SK-N-SH treated with all-trans-retinoic acid at 6 μM for 48 hours (cell line): Measurements from ENCODE around the gene EGR1.

Source experiments
- ATAC-seq: fragments of 200-7000 bp; cut with Tn5 transposase; 3 replicates; pipeline ENCODE4 v1.9.1; 2020; ENCODE audit warnings: mild to moderate bottlenecking, moderate library complexity
- ARNTL ChIP-seq: fragments of 450-650 bp; formaldehyde crosslinking; IDR thresholded peaks from 2 replicates; pipeline ENCODE4 v1.5.0; 2020; ENCODE audit warnings: low read depth, mild to moderate bottlenecking, moderate library complexity, borderline replicate concordance
- BACH2 ChIP-seq: fragments of 250-450 bp; sonication (Bioruptor Pico); IDR thresholded peaks from 2 replicates; pipeline ENCODE4 v1.9.0; 2021; ENCODE audit warnings: mild to moderate bottlenecking, borderline replicate concordance
- CREB5 ChIP-seq: fragments of 250-450 bp; sonication (Bioruptor Pico); IDR thresholded peaks from 2 replicates; pipeline ENCODE4 v1.5.1; 2020; ENCODE audit warnings: low read depth, mild to moderate bottlenecking, moderate library complexity
- CSDC2 ChIP-seq: fragments of 250-450 bp; sonication (Bioruptor Pico); IDR thresholded peaks from 2 replicates; pipeline ENCODE4 v1.5.0; 2020; ENCODE audit warnings: mild to moderate bottlenecking, moderate library complexity
- CSRNP3 ChIP-seq: fragments of 250-450 bp; sonication (Bioruptor Pico); IDR thresholded peaks from 2 replicates; pipeline ENCODE4 v1.5.1; 2021; ENCODE audit warnings: mild to moderate bottlenecking, moderate library complexity
- ESRRG ChIP-seq: fragments of 250-450 bp; sonication (Bioruptor Pico); IDR thresholded peaks from 2 replicates; pipeline ENCODE4 v1.6.1; 2021; ENCODE audit warnings: mild to moderate bottlenecking
- GLIS3 ChIP-seq: fragments of 250-450 bp; sonication (Bioruptor Pico); IDR thresholded peaks from 2 replicates; pipeline ENCODE4 v1.5.0; 2020; ENCODE audit warnings: mild to moderate bottlenecking, moderate library complexity
- ISL1 ChIP-seq: fragments of 250-450 bp; sonication (Bioruptor Pico); IDR thresholded peaks from 2 replicates; pipeline ENCODE4 v2.1.2; 2022; ENCODE audit warnings: mild to moderate bottlenecking, moderate library complexity
- OSR1 ChIP-seq: fragments of 250-450 bp; sonication (Bioruptor Pico); IDR thresholded peaks from 2 replicates; pipeline ENCODE4 v1.8.0; 2022; ENCODE audit warnings: moderate library complexity, mild to moderate bottlenecking, inconsistent platforms
- PATZ1 ChIP-seq: fragments of 250-450 bp; sonication (Bioruptor Pico); IDR thresholded peaks from 2 replicates; pipeline ENCODE4 v1.8.0; 2020; ENCODE audit warnings: mild to moderate bottlenecking, moderate library complexity, borderline replicate concordance
- POU6F1 ChIP-seq: fragments of 250-450 bp; sonication (Bioruptor Pico); IDR thresholded peaks from 2 replicates; pipeline ENCODE4 v1.8.0; 2021; ENCODE audit warnings: low read depth, mild to moderate bottlenecking, moderate library complexity, borderline replicate concordance
- PPARA ChIP-seq: fragments of 250-450 bp; sonication (Bioruptor Pico); IDR thresholded peaks from 2 replicates; pipeline ENCODE4 v1.5.0; 2020; ENCODE audit warnings: mild to moderate bottlenecking, borderline replicate concordance
- RARB ChIP-seq: fragments of 250-450 bp; sonication (Bioruptor Pico); IDR thresholded peaks from 2 replicates; pipeline ENCODE4 v1.8.0; 2021; ENCODE audit warnings: mild to moderate bottlenecking, moderate library complexity
- SNAI2 ChIP-seq: fragments of 250-450 bp; sonication (Bioruptor Pico); IDR thresholded peaks from 2 replicates; pipeline ENCODE4 v1.5.0; 2020; ENCODE audit warnings: mild to moderate bottlenecking, moderate library complexity
- TCF4 ChIP-seq: fragments of 250-450 bp; sonication (Bioruptor Pico); IDR thresholded peaks from 2 replicates; pipeline ENCODE4 v1.8.0; 2021; ENCODE audit warnings: mild to moderate bottlenecking, moderate library complexity, borderline replicate concordance
- TOX ChIP-seq: fragments of 250-450 bp; sonication (Bioruptor Pico); IDR thresholded peaks from 2 replicates; pipeline ENCODE4 v1.8.0; 2021; ENCODE audit warnings: mild to moderate bottlenecking, moderate library complexity, borderline replicate concordance
- ZC3H10 ChIP-seq: fragments of 250-450 bp; sonication (Bioruptor Pico); IDR thresholded peaks from 2 replicates; pipeline ENCODE4 v1.5.1; 2021; ENCODE audit warnings: mild to moderate bottlenecking, moderate library complexity
- ZFP3 ChIP-seq: fragments of 250-450 bp; sonication (Bioruptor Pico); IDR thresholded peaks from 2 replicates; pipeline ENCODE4 v1.5.0; 2020; ENCODE audit warnings: mild to moderate bottlenecking, moderate library complexity
- ZFP30 ChIP-seq: fragments of 450-650 bp; formaldehyde crosslinking; IDR thresholded peaks from 2 replicates; pipeline ENCODE4 v1.5.0; 2022; ENCODE audit warnings: mild to moderate bottlenecking, moderate library complexity
- ZNF565 ChIP-seq: fragments of 450-650 bp; formaldehyde crosslinking; conservative IDR thresholded peaks from 2 replicates; pipeline ENCODE4 v1.5.0; 2020; ENCODE audit warnings: low read depth, mild to moderate bottlenecking, moderate library complexity
- ZNF70 ChIP-seq: fragments of 450-650 bp; formaldehyde crosslinking; IDR thresholded peaks from 2 replicates; pipeline ENCODE4 v1.5.0; 2020; ENCODE audit warnings: mild to moderate bottlenecking, moderate library complexity
- ZNF8 ChIP-seq: fragments of 450-650 bp; formaldehyde crosslinking; IDR thresholded peaks from 2 replicates; pipeline ENCODE4 v1.5.0; 2020; ENCODE audit warnings: mild to moderate bottlenecking, moderate library complexity
- TF ChIP-seq, protein P1 (sequence below): fragments of 250-450 bp; sonication (Bioruptor Pico); IDR thresholded peaks from 2 replicates; pipeline ENCODE4 v1.5.0; 2020; ENCODE audit warnings: mild to moderate bottlenecking, moderate library complexity

EGR1 gene

DNA sequence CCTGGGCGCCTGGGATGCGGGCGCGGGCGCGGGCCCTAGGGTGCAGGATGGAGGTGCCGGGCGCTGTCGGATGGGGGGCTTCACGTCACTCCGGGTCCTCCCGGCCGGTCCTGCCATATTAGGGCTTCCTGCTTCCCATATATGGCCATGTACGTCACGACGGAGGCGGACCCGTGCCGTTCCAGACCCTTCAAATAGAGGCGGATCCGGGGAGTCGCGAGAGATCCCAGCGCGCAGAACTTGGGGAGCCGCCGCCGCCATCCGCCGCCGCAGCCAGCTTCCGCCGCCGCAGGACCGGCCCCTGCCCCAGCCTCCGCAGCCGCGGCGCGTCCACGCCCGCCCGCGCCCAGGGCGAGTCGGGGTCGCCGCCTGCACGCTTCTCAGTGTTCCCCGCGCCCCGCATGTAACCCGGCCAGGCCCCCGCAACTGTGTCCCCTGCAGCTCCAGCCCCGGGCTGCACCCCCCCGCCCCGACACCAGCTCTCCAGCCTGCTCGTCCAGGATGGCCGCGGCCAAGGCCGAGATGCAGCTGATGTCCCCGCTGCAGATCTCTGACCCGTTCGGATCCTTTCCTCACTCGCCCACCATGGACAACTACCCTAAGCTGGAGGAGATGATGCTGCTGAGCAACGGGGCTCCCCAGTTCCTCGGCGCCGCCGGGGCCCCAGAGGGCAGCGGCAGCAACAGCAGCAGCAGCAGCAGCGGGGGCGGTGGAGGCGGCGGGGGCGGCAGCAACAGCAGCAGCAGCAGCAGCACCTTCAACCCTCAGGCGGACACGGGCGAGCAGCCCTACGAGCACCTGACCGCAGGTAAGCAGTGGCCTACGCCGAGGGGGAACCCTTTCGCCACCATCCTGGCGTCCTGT, at the start of gene EGR1:
Gene EGR1, plus strand, starts transcription at position 219 of the 864 bp plus-strand sequence. Its CDS starts 283 bp downstream, at position 502.
- ATAC-seq, result peak; percentile 31
- TF ChIP-seq ZNF565 (CRISPR knock-in tag), result no peak
- TF ChIP-seq BACH2 (CRISPR knock-in tag), result no peak
- no peak for TF ChIP-seq ZNF8 (CRISPR knock-in tag)
- TF ChIP-seq PATZ1 (CRISPR knock-in tag), result peak; percentile 67; the same call in 1 of the 2 replicates
- no peak for TF ChIP-seq POU6F1 (CRISPR knock-in tag)
- TF ChIP-seq TCF4 (CRISPR knock-in tag), result no peak
- peak; percentile 10; the same call in 1 of the 2 replicates for TF ChIP-seq TOX (CRISPR knock-in tag)
- no peak for TF ChIP-seq SNAI2
- TF ChIP-seq ZFP3 (CRISPR knock-in tag), result 0 out of 2 replicates have a peak, but pooled peaks have one; percentile 37
- peak; percentile 49; the same call in 1 of the 2 replicates for TF ChIP-seq CSRNP3
- TF ChIP-seq CSDC2 (CRISPR knock-in tag), result 0 out of 2 replicates have a peak, but pooled peaks have one; percentile 53
- TF ChIP-seq, protein P1, sequence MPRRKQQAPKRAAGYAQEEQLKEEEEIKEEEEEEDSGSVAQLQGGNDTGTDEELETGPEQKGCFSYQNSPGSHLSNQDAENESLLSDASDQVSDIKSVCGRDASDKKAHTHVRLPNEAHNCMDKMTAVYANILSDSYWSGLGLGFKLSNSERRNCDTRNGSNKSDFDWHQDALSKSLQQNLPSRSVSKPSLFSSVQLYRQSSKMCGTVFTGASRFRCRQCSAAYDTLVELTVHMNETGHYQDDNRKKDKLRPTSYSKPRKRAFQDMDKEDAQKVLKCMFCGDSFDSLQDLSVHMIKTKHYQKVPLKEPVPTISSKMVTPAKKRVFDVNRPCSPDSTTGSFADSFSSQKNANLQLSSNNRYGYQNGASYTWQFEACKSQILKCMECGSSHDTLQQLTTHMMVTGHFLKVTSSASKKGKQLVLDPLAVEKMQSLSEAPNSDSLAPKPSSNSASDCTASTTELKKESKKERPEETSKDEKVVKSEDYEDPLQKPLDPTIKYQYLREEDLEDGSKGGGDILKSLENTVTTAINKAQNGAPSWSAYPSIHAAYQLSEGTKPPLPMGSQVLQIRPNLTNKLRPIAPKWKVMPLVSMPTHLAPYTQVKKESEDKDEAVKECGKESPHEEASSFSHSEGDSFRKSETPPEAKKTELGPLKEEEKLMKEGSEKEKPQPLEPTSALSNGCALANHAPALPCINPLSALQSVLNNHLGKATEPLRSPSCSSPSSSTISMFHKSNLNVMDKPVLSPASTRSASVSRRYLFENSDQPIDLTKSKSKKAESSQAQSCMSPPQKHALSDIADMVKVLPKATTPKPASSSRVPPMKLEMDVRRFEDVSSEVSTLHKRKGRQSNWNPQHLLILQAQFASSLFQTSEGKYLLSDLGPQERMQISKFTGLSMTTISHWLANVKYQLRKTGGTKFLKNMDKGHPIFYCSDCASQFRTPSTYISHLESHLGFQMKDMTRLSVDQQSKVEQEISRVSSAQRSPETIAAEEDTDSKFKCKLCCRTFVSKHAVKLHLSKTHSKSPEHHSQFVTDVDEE (CRISPR knock-in tag), result 0 out of 2 replicates have a peak, but pooled peaks have one; percentile 29
- TF ChIP-seq OSR1 (CRISPR knock-in tag), result no peak
- no peak for TF ChIP-seq ISL1 (CRISPR knock-in tag)
- TF ChIP-seq ARNTL, result no peak
- TF ChIP-seq ZFP30, result peak; percentile 31; the same call in 1 of the 2 replicates
- TF ChIP-seq PPARA (CRISPR knock-in tag), result no peak
- TF ChIP-seq RARB, result no peak
- 0 out of 2 replicates have a peak, but pooled peaks have one; percentile 7 for TF ChIP-seq ZC3H10 (CRISPR knock-in tag)
- TF ChIP-seq ESRRG (CRISPR knock-in tag), result no peak
- TF ChIP-seq GLIS3 (CRISPR knock-in tag), result no peak
- TF ChIP-seq CREB5, result no peak
- no peak for TF ChIP-seq ZNF70 (CRISPR knock-in tag)
- TF ChIP-seq, all 23 proteins: peak for 8

DNA sequence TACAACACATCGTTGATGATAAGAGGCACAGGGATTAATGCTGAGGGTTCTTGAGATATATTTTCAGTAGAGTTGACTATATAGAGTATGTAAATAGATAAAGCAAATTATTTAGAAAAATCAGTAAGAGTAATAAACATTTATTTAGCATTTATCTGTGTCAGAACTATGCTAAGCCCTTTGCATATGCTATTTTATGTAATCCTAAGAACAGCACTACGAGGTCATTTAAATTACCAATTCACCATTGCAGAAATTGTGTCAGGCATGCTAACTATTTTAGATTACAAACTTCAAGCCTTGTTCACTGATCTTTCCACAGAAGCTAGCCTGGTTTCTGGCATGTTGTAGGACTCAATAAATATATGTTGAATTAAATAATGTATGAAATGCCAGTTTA, 46.8 kb upstream of the EGR1 start:
- no peak for ATAC-seq
- TF ChIP-seq ZNF70 (CRISPR knock-in tag) (no peak), TOX (CRISPR knock-in tag) (no peak), SNAI2 (no peak), PATZ1 (CRISPR knock-in tag) (no peak), PPARA (CRISPR knock-in tag) (no peak), CREB5 (no peak), ZNF565 (CRISPR knock-in tag) (no peak), ZFP3 (CRISPR knock-in tag) (no peak), RARB (no peak), POU6F1 (CRISPR knock-in tag) (no peak), BACH2 (CRISPR knock-in tag) (no peak)
